GM12892 (cell line): ENCODE data around the gene ARHGEF11.

ENCODE experiments used
- POLR2A ChIP-seq: IDR thresholded peaks from 2 replicates; pipeline ENCODE4 v1.6.1; 2011; ENCODE audit warnings: low read depth, low read length, control low read depth
- POLR2AphosphoS5 ChIP-seq: IDR thresholded peaks from 2 replicates; pipeline ENCODE4 v1.6.1; 2011; ENCODE audit warnings: low read depth, low read length, control low read depth
- TAF1 ChIP-seq: IDR thresholded peaks from 2 replicates; pipeline ENCODE4 v1.6.1; 2011; ENCODE audit warnings: low read depth, mild to moderate bottlenecking, control low read depth, low read length, borderline replicate concordance

GRCh38 chr1:157008502-157008901, 37.0 kb downstream of the ARHGEF11 start:
- TF ChIP-seq POLR2A (no peak), POLR2AphosphoS5 (no peak), TAF1 (no peak)
